ENCODE measurements around the gene GSTA3. TPM values are rescaled to one million over a fixed set of nuclear protein-coding genes. Genes with fewer than 3 reads are reported as not detected.

GSTA3 gene
- total RNA-seq, 1 experiment from 2014 or later = not detected

- H3K9me2 ChIP-seq (replicated peaks; ENCODE audit: low read length) = no peaks in the 10 kb centered on the region
- H3K4me1 ChIP-seq (ENCODE audit: insufficient read depth, low read length) = peaks cover 21% of the 10 kb centered on the region
- H3K27me3 ChIP-seq (ENCODE audit: low read length) = no peaks in the 10 kb centered on the region
- H3K27ac ChIP-seq (ENCODE audit: low read length) = no peak overlapping the region
- H3K4me2 ChIP-seq (ENCODE audit: low read length) = no peak overlapping the region
- H3F3A ChIP-seq (ENCODE audit: low read length, unreplicated experiment) = no peaks in the 10 kb centered on the region
- peak; percentile 15 for DNase-seq
- no peaks in the 10 kb centered on the region for H4K20me1 ChIP-seq (ENCODE audit: low read length)
- H2AFZ ChIP-seq (ENCODE audit: low read length) = no peak overlapping the region
- intact Hi-C loops (cut with micrococcal nuclease) = no loop called here
- no peak overlapping the region for H3K9ac ChIP-seq (ENCODE audit: low read length)
- TF ChIP-seq EZH2 (IDR thresholded peaks at IDR 0.05; ENCODE audit: low read length, unreplicated experiment) (no peak), EZH2phosphoT487 (IDR thresholded peaks at IDR 0.05; ENCODE audit: borderline replicate concordance, low read length) (no peak), CTCF (conservative IDR thresholded peaks at IDR 0.05; ENCODE audit: low read depth, low read length) (no peak)
- H3K79me2 ChIP-seq (ENCODE audit: low read length) = no peaks in the 10 kb centered on the region
- no peak overlapping the region for H3K4me3 ChIP-seq (ENCODE audit: low read length)
- BruUV-seq (replicated peaks) = no TSS peak
- no peaks in the 10 kb centered on the region for H3K36me3 ChIP-seq (ENCODE audit: low read depth, low read length)
- no peaks in the 10 kb centered on the region for H3K9me3 ChIP-seq (ENCODE audit: low read length)
- ATAC-seq = no peak
- POLR2A ChIA-PET (ENCODE audit: unreplicated experiment) = no interaction called here
- CTCF ChIA-PET = interaction anchor here (0.6 kb wide), 1 partner anchor 13 kb away, joined by 4 read pairs; no protein-coding TSS in a partner anchor
These were observed 5.0 kb upstream of the GSTA3 start for GRCh38 chr6:52914516-52914915.

- Histone ChIP-seq H4K20me1 (ENCODE audit: low read length) (no peaks in the 10 kb centered on the region), H3K9me2 (replicated peaks; ENCODE audit: low read length) (no peaks in the 10 kb centered on the region), H3K9me3 (ENCODE audit: low read length) (no peaks in the 10 kb centered on the region), H2AFZ (ENCODE audit: low read length) (no peak overlapping the region), H3K4me1 (ENCODE audit: insufficient read depth, low read length) (peaks cover 20% of the 10 kb centered on the region; the same call in 1 of the 2 replicates), H3K4me2 (ENCODE audit: low read length) (no peak overlapping the region), H3K27me3 (ENCODE audit: low read length) (no peaks in the 10 kb centered on the region), H3K36me3 (ENCODE audit: low read depth, low read length) (no peaks in the 10 kb centered on the region), H3K27ac (ENCODE audit: low read length) (no peak overlapping the region), H3K9ac (ENCODE audit: low read length) (no peak overlapping the region), H3K4me3 (ENCODE audit: low read length) (no peak overlapping the region), H3F3A (ENCODE audit: low read length, unreplicated experiment) (no peaks in the 10 kb centered on the region), H3K79me2 (ENCODE audit: low read length) (no peaks in the 10 kb centered on the region)
- ChIA-PET POLR2A (ENCODE audit: unreplicated experiment) (no interaction called here), CTCF (no interaction called here)
- no peak for TF ChIP-seq EZH2 (IDR thresholded peaks at IDR 0.05; ENCODE audit: low read length, unreplicated experiment)
- no TSS peak for BruUV-seq (replicated peaks)
- intact Hi-C loops (cut with micrococcal nuclease) = no loop called here
- DNase-seq = no peak
- peak; percentile 11; the same call in 1 of the 2 replicates for ATAC-seq
These were observed 593 bp upstream of the GSTA3 start for GRCh38 chr6:52910091-52910490.

GRCh38 chr6:52909131-52909530 is 367 bp downstream of the GSTA3 start:
- Histone ChIP-seq H3K27ac (ENCODE audit: low read length) (no peak overlapping the region), H3K36me3 (ENCODE audit: low read depth, low read length) (no peaks in the 10 kb centered on the region), H3K79me2 (ENCODE audit: low read length) (no peaks in the 10 kb centered on the region), H3K9ac (ENCODE audit: low read length) (no peak overlapping the region), H4K20me1 (ENCODE audit: low read length) (no peaks in the 10 kb centered on the region), H3F3A (ENCODE audit: low read length, unreplicated experiment) (no peaks in the 10 kb centered on the region), H2AFZ (ENCODE audit: low read length) (no peak overlapping the region), H3K4me1 (ENCODE audit: insufficient read depth, low read length) (peaks cover 23% of the 10 kb centered on the region; the same call in 1 of the 2 replicates), H3K9me3 (ENCODE audit: low read length) (no peaks in the 10 kb centered on the region), H3K4me2 (ENCODE audit: low read length) (no peak overlapping the region), H3K27me3 (ENCODE audit: low read length) (no peaks in the 10 kb centered on the region), H3K9me2 (replicated peaks; ENCODE audit: low read length) (no peaks in the 10 kb centered on the region), H3K4me3 (ENCODE audit: low read length) (no peak overlapping the region)
- ChIA-PET POLR2A (ENCODE audit: unreplicated experiment) (no interaction called here), CTCF (no interaction called here)
- TF ChIP-seq CTCF (conservative IDR thresholded peaks at IDR 0.05; ENCODE audit: low read depth, low read length) = no peak
- peak; percentile 50 for DNase-seq
- peak; percentile 18; the same call in 1 of the 2 replicates for ATAC-seq
- BruUV-seq (replicated peaks) = no TSS peak
- intact Hi-C loops (cut with micrococcal nuclease) = no loop called here

Data from PC-3 (cell line).